SK-N-SH treated with all-trans-retinoic acid at 6 μM for 48 hours (cell line): ENCODE measurements around the gene DPYD.
A peak's percentile ranks its signal among the peaks of the same experiment; 100 is the strongest.

Experiments
- ATAC-seq: fragments of 200-7000 bp; cut with Tn5 transposase; 3 replicates; pipeline ENCODE4 v1.9.1; 2020; ENCODE audit warnings: mild to moderate bottlenecking, moderate library complexity
- ARNTL ChIP-seq: fragments of 450-650 bp; formaldehyde crosslinking; IDR thresholded peaks from 2 replicates; pipeline ENCODE4 v1.5.0; 2020; ENCODE audit warnings: low read depth, mild to moderate bottlenecking, moderate library complexity, borderline replicate concordance
- BACH2 ChIP-seq: fragments of 250-450 bp; sonication (Bioruptor Pico); IDR thresholded peaks from 2 replicates; pipeline ENCODE4 v1.9.0; 2021; ENCODE audit warnings: mild to moderate bottlenecking, borderline replicate concordance
- CSDC2 ChIP-seq: fragments of 250-450 bp; sonication (Bioruptor Pico); IDR thresholded peaks from 2 replicates; pipeline ENCODE4 v1.5.0; 2020; ENCODE audit warnings: mild to moderate bottlenecking, moderate library complexity
- CSRNP3 ChIP-seq: fragments of 250-450 bp; sonication (Bioruptor Pico); IDR thresholded peaks from 2 replicates; pipeline ENCODE4 v1.5.1; 2021; ENCODE audit warnings: mild to moderate bottlenecking, moderate library complexity
- ESRRG ChIP-seq: fragments of 250-450 bp; sonication (Bioruptor Pico); IDR thresholded peaks from 2 replicates; pipeline ENCODE4 v1.6.1; 2021; ENCODE audit warnings: mild to moderate bottlenecking
- GLIS3 ChIP-seq: fragments of 250-450 bp; sonication (Bioruptor Pico); IDR thresholded peaks from 2 replicates; pipeline ENCODE4 v1.5.0; 2020; ENCODE audit warnings: mild to moderate bottlenecking, moderate library complexity
- PPARA ChIP-seq: fragments of 250-450 bp; sonication (Bioruptor Pico); IDR thresholded peaks from 2 replicates; pipeline ENCODE4 v1.5.0; 2020; ENCODE audit warnings: mild to moderate bottlenecking, borderline replicate concordance
- RARB ChIP-seq: fragments of 250-450 bp; sonication (Bioruptor Pico); IDR thresholded peaks from 2 replicates; pipeline ENCODE4 v1.8.0; 2021; ENCODE audit warnings: mild to moderate bottlenecking, moderate library complexity
- SNAI2 ChIP-seq: fragments of 250-450 bp; sonication (Bioruptor Pico); IDR thresholded peaks from 2 replicates; pipeline ENCODE4 v1.5.0; 2020; ENCODE audit warnings: mild to moderate bottlenecking, moderate library complexity
- TOX ChIP-seq: fragments of 250-450 bp; sonication (Bioruptor Pico); IDR thresholded peaks from 2 replicates; pipeline ENCODE4 v1.8.0; 2021; ENCODE audit warnings: mild to moderate bottlenecking, moderate library complexity, borderline replicate concordance
- ZC3H10 ChIP-seq: fragments of 250-450 bp; sonication (Bioruptor Pico); IDR thresholded peaks from 2 replicates; pipeline ENCODE4 v1.5.1; 2021; ENCODE audit warnings: mild to moderate bottlenecking, moderate library complexity
- ZFP3 ChIP-seq: fragments of 250-450 bp; sonication (Bioruptor Pico); IDR thresholded peaks from 2 replicates; pipeline ENCODE4 v1.5.0; 2020; ENCODE audit warnings: mild to moderate bottlenecking, moderate library complexity
- ZFP30 ChIP-seq: fragments of 450-650 bp; formaldehyde crosslinking; IDR thresholded peaks from 2 replicates; pipeline ENCODE4 v1.5.0; 2022; ENCODE audit warnings: mild to moderate bottlenecking, moderate library complexity
- ZNF70 ChIP-seq: fragments of 450-650 bp; formaldehyde crosslinking; IDR thresholded peaks from 2 replicates; pipeline ENCODE4 v1.5.0; 2020; ENCODE audit warnings: mild to moderate bottlenecking, moderate library complexity
- ZNF8 ChIP-seq: fragments of 450-650 bp; formaldehyde crosslinking; IDR thresholded peaks from 2 replicates; pipeline ENCODE4 v1.5.0; 2020; ENCODE audit warnings: mild to moderate bottlenecking, moderate library complexity
- TF ChIP-seq, protein P1 (sequence below): fragments of 250-450 bp; sonication (Bioruptor Pico); IDR thresholded peaks from 2 replicates; pipeline ENCODE4 v1.5.1; 2020; ENCODE audit warnings: low read depth, mild to moderate bottlenecking, moderate library complexity
- TF ChIP-seq, protein P2 (sequence below): fragments of 250-450 bp; sonication (Bioruptor Pico); IDR thresholded peaks from 2 replicates; pipeline ENCODE4 v1.8.0; 2020; ENCODE audit warnings: mild to moderate bottlenecking, moderate library complexity, borderline replicate concordance
- TF ChIP-seq, protein P3 (sequence below): fragments of 250-450 bp; sonication (Bioruptor Pico); IDR thresholded peaks from 2 replicates; pipeline ENCODE4 v1.5.0; 2020; ENCODE audit warnings: mild to moderate bottlenecking, moderate library complexity
- TF ChIP-seq, protein P4 (sequence below): fragments of 250-450 bp; sonication (Bioruptor Pico); IDR thresholded peaks from 2 replicates; pipeline ENCODE4 v1.8.0; 2021; ENCODE audit warnings: low read depth, mild to moderate bottlenecking, moderate library complexity, borderline replicate concordance

The DPYD gene

DNA sequence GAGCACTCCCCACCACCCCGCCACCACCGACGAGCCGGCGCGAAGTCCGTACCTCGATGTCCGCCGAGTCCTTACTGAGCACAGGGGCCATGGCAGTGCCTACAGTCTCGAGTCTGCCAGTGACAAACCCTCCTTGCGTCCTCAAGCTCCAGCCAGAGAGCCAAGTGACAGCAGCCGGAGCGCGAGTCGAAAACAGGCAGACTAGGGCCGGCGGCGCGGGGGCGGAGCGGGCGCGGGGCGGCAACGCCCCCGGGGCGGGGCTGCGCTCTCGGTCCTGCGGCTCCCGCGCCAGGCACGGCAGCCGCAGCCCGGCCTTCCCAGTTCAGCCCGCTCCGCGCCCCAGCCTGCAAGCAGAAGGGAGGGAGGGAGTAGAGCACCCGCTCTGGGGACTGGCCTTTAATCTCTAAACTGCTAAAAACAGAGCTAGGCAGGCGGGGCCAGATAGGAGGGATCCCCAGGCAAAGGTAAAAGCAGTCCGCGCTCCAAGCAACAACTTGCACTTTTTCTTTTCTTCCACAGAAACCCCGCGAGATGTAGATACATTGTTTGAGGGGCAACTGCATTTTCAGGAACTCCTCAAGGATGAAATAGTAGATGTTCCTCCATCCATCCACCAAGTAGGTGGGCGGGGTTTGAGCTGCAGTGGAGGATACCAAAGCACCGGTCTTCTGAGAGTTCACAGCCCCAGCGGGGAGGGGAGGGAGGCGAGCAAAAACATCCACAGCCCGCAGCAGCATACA is at the start of gene DPYD:
Gene DPYD (minus strand): TSS at position 203 of the 740 bp plus-strand sequence. CDS start 112 bp downstream, at position 91.
- TF ChIP-seq, protein P1, sequence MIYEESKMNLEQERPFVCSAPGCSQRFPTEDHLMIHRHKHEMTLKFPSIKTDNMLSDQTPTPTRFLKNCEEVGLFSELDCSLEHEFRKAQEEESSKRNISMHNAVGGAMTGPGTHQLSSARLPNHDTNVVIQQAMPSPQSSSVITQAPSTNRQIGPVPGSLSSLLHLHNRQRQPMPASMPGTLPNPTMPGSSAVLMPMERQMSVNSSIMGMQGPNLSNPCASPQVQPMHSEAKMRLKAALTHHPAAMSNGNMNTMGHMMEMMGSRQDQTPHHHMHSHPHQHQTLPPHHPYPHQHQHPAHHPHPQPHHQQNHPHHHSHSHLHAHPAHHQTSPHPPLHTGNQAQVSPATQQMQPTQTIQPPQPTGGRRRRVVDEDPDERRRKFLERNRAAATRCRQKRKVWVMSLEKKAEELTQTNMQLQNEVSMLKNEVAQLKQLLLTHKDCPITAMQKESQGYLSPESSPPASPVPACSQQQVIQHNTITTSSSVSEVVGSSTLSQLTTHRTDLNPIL (CRISPR knock-in tag): no peak
- TF ChIP-seq, protein P2, sequence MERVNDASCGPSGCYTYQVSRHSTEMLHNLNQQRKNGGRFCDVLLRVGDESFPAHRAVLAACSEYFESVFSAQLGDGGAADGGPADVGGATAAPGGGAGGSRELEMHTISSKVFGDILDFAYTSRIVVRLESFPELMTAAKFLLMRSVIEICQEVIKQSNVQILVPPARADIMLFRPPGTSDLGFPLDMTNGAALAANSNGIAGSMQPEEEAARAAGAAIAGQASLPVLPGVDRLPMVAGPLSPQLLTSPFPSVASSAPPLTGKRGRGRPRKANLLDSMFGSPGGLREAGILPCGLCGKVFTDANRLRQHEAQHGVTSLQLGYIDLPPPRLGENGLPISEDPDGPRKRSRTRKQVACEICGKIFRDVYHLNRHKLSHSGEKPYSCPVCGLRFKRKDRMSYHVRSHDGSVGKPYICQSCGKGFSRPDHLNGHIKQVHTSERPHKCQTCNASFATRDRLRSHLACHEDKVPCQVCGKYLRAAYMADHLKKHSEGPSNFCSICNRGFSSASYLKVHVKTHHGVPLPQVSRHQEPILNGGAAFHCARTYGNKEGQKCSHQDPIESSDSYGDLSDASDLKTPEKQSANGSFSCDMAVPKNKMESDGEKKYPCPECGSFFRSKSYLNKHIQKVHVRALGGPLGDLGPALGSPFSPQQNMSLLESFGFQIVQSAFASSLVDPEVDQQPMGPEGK (CRISPR knock-in tag): no peak
- TF ChIP-seq ZNF70: 0 out of 2 replicates have a peak, but pooled peaks have one; percentile 28
- TF ChIP-seq, all 23 proteins: peak for 1
- ATAC-seq: peak; percentile 91

DNA sequence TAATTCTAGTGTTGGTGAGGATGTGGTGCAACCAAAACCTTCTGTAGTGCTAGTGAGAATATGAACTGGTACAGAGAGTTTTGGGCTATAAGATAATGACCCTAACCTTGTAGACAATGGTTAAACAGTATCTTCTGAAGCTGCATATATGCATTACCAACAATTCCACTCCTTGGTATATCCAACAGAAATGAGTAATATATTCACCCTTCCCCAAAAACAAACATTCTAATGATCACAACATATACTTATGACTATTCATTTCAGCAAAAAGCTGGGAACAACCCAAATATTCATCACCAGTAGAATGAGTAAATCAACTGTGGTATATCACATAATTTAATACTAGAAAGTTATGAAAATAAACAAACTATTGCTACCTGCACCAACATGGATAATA is 39.6 kb upstream of the DPYD start:
- no peak for ATAC-seq
- TF ChIP-seq ZFP3 (CRISPR knock-in tag) (no peak), SNAI2 (CRISPR knock-in tag) (no peak), GLIS3 (CRISPR knock-in tag) (no peak)

DNA sequence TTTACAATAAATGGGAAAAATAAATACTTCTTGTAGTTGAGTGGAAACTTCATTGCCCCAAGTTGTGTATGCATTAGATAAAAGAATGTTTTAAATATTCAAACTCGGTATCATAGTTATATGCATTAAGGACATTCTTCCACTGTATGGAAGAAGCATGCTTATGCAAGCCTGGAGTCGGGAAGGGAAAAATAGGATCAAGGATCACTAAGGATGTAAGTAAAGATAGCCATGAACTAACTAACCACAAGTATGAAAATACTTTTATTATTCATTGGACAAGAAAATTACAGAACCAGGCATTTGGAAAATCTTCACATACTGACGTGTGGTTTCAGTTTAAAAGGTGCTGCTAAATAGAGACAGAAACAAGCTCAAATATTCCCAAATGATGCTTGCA is 26.9 kb upstream of the DPYD start:
- no peak for TF ChIP-seq ARNTL (CRISPR knock-in tag)
- no peak for TF ChIP-seq BACH2 (CRISPR knock-in tag)
- no peak for TF ChIP-seq ZNF8
- TF ChIP-seq, protein P2 (CRISPR knock-in tag): no peak
- no peak for TF ChIP-seq PPARA (CRISPR knock-in tag)
- TF ChIP-seq RARB (CRISPR knock-in tag): no peak
- TF ChIP-seq CSRNP3 (CRISPR knock-in tag): no peak
- TF ChIP-seq, protein P3, sequence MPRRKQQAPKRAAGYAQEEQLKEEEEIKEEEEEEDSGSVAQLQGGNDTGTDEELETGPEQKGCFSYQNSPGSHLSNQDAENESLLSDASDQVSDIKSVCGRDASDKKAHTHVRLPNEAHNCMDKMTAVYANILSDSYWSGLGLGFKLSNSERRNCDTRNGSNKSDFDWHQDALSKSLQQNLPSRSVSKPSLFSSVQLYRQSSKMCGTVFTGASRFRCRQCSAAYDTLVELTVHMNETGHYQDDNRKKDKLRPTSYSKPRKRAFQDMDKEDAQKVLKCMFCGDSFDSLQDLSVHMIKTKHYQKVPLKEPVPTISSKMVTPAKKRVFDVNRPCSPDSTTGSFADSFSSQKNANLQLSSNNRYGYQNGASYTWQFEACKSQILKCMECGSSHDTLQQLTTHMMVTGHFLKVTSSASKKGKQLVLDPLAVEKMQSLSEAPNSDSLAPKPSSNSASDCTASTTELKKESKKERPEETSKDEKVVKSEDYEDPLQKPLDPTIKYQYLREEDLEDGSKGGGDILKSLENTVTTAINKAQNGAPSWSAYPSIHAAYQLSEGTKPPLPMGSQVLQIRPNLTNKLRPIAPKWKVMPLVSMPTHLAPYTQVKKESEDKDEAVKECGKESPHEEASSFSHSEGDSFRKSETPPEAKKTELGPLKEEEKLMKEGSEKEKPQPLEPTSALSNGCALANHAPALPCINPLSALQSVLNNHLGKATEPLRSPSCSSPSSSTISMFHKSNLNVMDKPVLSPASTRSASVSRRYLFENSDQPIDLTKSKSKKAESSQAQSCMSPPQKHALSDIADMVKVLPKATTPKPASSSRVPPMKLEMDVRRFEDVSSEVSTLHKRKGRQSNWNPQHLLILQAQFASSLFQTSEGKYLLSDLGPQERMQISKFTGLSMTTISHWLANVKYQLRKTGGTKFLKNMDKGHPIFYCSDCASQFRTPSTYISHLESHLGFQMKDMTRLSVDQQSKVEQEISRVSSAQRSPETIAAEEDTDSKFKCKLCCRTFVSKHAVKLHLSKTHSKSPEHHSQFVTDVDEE (CRISPR knock-in tag): no peak
- TF ChIP-seq ZNF70: no peak
- no peak for TF ChIP-seq CSDC2
- no peak for TF ChIP-seq ZFP30 (CRISPR knock-in tag)
- TF ChIP-seq ZC3H10: no peak
- no peak for TF ChIP-seq TOX (CRISPR knock-in tag)
- no peak for TF ChIP-seq ZFP3 (CRISPR knock-in tag)
- no peak for TF ChIP-seq ESRRG (CRISPR knock-in tag)
- TF ChIP-seq, protein P4, sequence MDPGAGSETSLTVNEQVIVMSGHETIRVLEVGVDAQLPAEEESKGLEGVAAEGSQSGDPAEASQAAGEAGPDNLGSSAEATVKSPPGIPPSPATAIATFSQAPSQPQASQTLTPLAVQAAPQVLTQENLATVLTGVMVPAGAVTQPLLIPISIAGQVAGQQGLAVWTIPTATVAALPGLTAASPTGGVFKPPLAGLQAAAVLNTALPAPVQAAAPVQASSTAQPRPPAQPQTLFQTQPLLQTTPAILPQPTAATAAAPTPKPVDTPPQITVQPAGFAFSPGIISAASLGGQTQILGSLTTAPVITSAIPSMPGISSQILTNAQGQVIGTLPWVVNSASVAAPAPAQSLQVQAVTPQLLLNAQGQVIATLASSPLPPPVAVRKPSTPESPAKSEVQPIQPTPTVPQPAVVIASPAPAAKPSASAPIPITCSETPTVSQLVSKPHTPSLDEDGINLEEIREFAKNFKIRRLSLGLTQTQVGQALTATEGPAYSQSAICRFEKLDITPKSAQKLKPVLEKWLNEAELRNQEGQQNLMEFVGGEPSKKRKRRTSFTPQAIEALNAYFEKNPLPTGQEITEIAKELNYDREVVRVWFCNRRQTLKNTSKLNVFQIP: no peak
- TF ChIP-seq, all 23 proteins: peak for 0
- ATAC-seq: peak; percentile 37
